Jurkat, Clone E6-1 (cell line): ENCODE results near the gene TNIK.
"Not testable (repeated sequence)": the region's sequence is repeated elsewhere in the genome, so short reads cannot be mapped to it uniquely, and the experiment has no call there.

Experiments
- DNase-seq: peaks from one replicate; pipeline ENCODE4 v3.0.0-alpha.2; 2011; ENCODE audit warnings: low read depth, low spot score
- H3K4me3 ChIP-seq: 2 replicates; pipeline ENCODE4 v1.5.1; 2011; ENCODE audit warnings: mild to moderate bottlenecking, low read length, control low read depth, moderate library complexity

TNIK gene

GRCh38 chr3:171256445-171257250 is 203.6 kb downstream of the TNIK start:
- no peak overlapping the region for H3K4me3 ChIP-seq
- no peak for DNase-seq

- DNase-seq = no peak
- no peak overlapping the region for H3K4me3 ChIP-seq
These were observed 204.9 kb downstream of the TNIK start for GRCh38 chr3:171255236-171255806.

- no peak for DNase-seq
- H3K4me3 ChIP-seq = no peak overlapping the region
These were observed 205.9 kb downstream of the TNIK start for GRCh38 chr3:171254315-171254714.

- no peak overlapping the region for H3K4me3 ChIP-seq
- DNase-seq = no peak
These were observed 208.4 kb downstream of the TNIK start for GRCh38 chr3:171251835-171252234.

- no peak for DNase-seq
- H3K4me3 ChIP-seq = no peak overlapping the region
These were observed 209.8 kb downstream of the TNIK start for GRCh38 chr3:171250444-171250843.

- DNase-seq = no peak
- no peak overlapping the region for H3K4me3 ChIP-seq
These were observed 211.0 kb downstream of the TNIK start for GRCh38 chr3:171249245-171249644.

- no peak for DNase-seq
- no peak overlapping the region for H3K4me3 ChIP-seq
These were observed 211.6 kb downstream of the TNIK start for GRCh38 chr3:171248426-171249111.

GRCh38 chr3:171245796-171246765 is 214.1 kb downstream of the TNIK start:
- H3K4me3 ChIP-seq = no peak overlapping the region
- no peak for DNase-seq

- no peak for DNase-seq
- H3K4me3 ChIP-seq = no peak overlapping the region
These were observed 217.3 kb downstream of the TNIK start for GRCh38 chr3:171242951-171243350.

GRCh38 chr3:171242170-171242569 is 218.0 kb downstream of the TNIK start:
- DNase-seq = no peak
- no peak overlapping the region for H3K4me3 ChIP-seq

GRCh38 chr3:171241655-171242054 is 218.6 kb downstream of the TNIK start:
- not testable (repeated sequence) for H3K4me3 ChIP-seq, DNase-seq

- no peak overlapping the region for H3K4me3 ChIP-seq
- DNase-seq = no peak
These were observed 219.7 kb downstream of the TNIK start for GRCh38 chr3:171240504-171240835.

- H3K4me3 ChIP-seq = no peak overlapping the region
- DNase-seq = no peak
These were observed 220.3 kb downstream of the TNIK start for GRCh38 chr3:171239757-171240503.

- DNase-seq = no peak
- no peak overlapping the region for H3K4me3 ChIP-seq
These were observed 223.2 kb downstream of the TNIK start for GRCh38 chr3:171237009-171237385.

GRCh38 chr3:171236265-171237008 is 223.8 kb downstream of the TNIK start:
- H3K4me3 ChIP-seq = no peak overlapping the region
- no peak for DNase-seq

GRCh38 chr3:171234298-171235010 is 225.8 kb downstream of the TNIK start:
- no peak for DNase-seq
- no peak overlapping the region for H3K4me3 ChIP-seq

GRCh38 chr3:171231361-171231760 is 228.8 kb downstream of the TNIK start:
- DNase-seq = no peak
- no peak overlapping the region for H3K4me3 ChIP-seq
